A549 (cell line): ENCODE results near the gene LCMT2.

Source experiments
- BHLHE40 ChIP-seq: IDR thresholded peaks from 2 replicates; pipeline ENCODE4 v1.6.1; 2012; ENCODE audit warnings: low read depth, low read length, inconsistent platforms
- RAD21 ChIP-seq, 2 experiments: fragments of >200 bp in 1 of 2; sonication (Bioruptor Twin) in 1 of 2; formaldehyde crosslinking in 1 of 2; IDR thresholded peaks in 1 of 2; conservative IDR thresholded peaks in 1 of 2; 2 replicates in 1 of 2; 3 replicates in 1 of 2; pipeline ENCODE4 v1.6.1; 2012 to 2018; ENCODE audit warnings: inconsistent platforms in 1 of 2
- RNF2 ChIP-seq: fragments of 200-600 bp; sonication (generic); IDR thresholded peaks from 2 replicates; pipeline ENCODE4 v1.6.1; 2016; ENCODE audit warnings: low read depth, mild to moderate bottlenecking, antibody characterized with exemption, moderate library complexity, borderline replicate concordance
- SMC3 ChIP-seq: fragments of >200 bp; sonication (Bioruptor Twin); formaldehyde crosslinking; IDR thresholded peaks from 3 replicates; pipeline ENCODE4 v1.6.1; 2018; ENCODE audit warnings: inconsistent platforms
- TP53 ChIP-seq: fragments of 250-450 bp; sonication (Bioruptor Pico); IDR thresholded peaks from 2 replicates; pipeline ENCODE4 v1.5.0; 2021; ENCODE audit warnings: mild to moderate bottlenecking, moderate library complexity
- ZSCAN20 ChIP-seq: fragments of 250-450 bp; sonication (Bioruptor Pico); IDR thresholded peaks from 2 replicates; pipeline ENCODE4 v1.8.0; 2022; ENCODE audit warnings: mild to moderate bottlenecking, moderate library complexity
- TF ChIP-seq, protein P1 (sequence below): fragments of >200 bp; sonication (Bioruptor Twin); formaldehyde crosslinking; IDR thresholded peaks from 3 replicates; pipeline ENCODE4 v1.5.1; 2016
- TF ChIP-seq, protein P2 (sequence below): fragments of 250-450 bp; sonication (Bioruptor Pico); IDR thresholded peaks from 2 replicates; pipeline ENCODE4 v1.5.0; 2021; ENCODE audit warnings: mild to moderate bottlenecking, moderate library complexity, borderline replicate concordance

DNA sequence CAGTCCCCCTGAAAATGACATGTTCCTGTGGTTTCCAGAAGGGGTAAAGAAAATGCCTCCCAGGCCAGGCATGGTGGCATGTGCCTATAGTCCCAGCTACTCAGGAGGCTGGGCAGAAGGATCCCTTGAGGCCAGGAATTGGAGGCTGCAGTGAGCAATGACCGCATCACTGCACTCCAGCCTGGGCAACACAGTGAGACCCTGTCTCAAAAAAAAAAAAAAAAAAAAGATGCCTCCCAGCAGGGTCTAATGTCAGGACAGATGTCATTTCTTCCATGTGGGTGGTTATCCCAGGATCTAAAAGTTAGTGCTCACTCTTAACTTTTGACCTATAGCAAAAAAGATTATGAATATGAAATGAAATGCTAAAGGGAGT is 13.4 kb downstream of the LCMT2 start:
- TF ChIP-seq, protein P1, sequence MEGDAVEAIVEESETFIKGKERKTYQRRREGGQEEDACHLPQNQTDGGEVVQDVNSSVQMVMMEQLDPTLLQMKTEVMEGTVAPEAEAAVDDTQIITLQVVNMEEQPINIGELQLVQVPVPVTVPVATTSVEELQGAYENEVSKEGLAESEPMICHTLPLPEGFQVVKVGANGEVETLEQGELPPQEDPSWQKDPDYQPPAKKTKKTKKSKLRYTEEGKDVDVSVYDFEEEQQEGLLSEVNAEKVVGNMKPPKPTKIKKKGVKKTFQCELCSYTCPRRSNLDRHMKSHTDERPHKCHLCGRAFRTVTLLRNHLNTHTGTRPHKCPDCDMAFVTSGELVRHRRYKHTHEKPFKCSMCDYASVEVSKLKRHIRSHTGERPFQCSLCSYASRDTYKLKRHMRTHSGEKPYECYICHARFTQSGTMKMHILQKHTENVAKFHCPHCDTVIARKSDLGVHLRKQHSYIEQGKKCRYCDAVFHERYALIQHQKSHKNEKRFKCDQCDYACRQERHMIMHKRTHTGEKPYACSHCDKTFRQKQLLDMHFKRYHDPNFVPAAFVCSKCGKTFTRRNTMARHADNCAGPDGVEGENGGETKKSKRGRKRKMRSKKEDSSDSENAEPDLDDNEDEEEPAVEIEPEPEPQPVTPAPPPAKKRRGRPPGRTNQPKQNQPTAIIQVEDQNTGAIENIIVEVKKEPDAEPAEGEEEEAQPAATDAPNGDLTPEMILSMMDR, result no peak
- TF ChIP-seq, protein P2, sequence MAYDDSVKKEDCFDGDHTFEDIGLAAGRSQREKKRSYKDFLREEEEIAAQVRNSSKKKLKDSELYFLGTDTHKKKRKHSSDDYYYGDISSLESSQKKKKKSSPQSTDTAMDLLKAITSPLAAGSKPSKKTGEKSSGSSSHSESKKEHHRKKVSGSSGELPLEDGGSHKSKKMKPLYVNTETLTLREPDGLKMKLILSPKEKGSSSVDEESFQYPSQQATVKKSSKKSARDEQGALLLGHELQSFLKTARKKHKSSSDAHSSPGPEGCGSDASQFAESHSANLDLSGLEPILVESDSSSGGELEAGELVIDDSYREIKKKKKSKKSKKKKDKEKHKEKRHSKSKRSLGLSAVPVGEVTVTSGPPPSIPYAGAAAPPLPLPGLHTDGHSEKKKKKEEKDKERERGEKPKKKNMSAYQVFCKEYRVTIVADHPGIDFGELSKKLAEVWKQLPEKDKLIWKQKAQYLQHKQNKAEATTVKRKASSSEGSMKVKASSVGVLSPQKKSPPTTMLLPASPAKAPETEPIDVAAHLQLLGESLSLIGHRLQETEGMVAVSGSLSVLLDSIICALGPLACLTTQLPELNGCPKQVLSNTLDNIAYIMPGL (CRISPR knock-in tag), result no peak
- TF ChIP-seq ZSCAN20 (CRISPR knock-in tag), result no peak
- no peak for TF ChIP-seq BHLHE40
- no peak for TF ChIP-seq TP53 (CRISPR knock-in tag)
- no peak for TF ChIP-seq SMC3
- no peak for TF ChIP-seq RNF2
- no peak for TF ChIP-seq RAD21 (conservative IDR thresholded peaks at IDR 0.05 in 1 of 2, IDR thresholded peaks at IDR 0.05 in 1 of 2)
